Fibroblast of lung (primary cell): ENCODE data around the gene ZNF593OS. TPM values are rescaled to one million over a fixed set of nuclear protein-coding genes. Genes with fewer than 3 reads are reported as not detected.

Experiments
- DNase-seq, 2 donors: peaks; one replicate each; pipeline versions ENCODE4 v3.0.0 to v3.0.0-alpha.2; 2010; ENCODE audit warnings: low read depth in 2 of 2
- H2AFZ ChIP-seq: 2 replicates; pipeline ENCODE4 v1.5.1; 2012; ENCODE audit warnings: low read length, control low read depth, inconsistent platforms
- H3K27ac ChIP-seq: 2 replicates; pipeline ENCODE4 v1.5.1; 2011; ENCODE audit warnings: low read length, control low read depth; ENCODE audit not compliant: insufficient read depth
- H3K27me3 ChIP-seq: 2 replicates; pipeline ENCODE4 v1.5.1; 2011; ENCODE audit warnings: mild to moderate bottlenecking, low read length; ENCODE audit not compliant: control insufficient read depth, insufficient read depth
- H3K36me3 ChIP-seq: 2 replicates; pipeline ENCODE4 v1.5.1; 2011; ENCODE audit warnings: low read length; ENCODE audit not compliant: control insufficient read depth, insufficient read depth
- H3K4me1 ChIP-seq: 2 replicates; pipeline ENCODE4 v1.5.1; 2011; ENCODE audit warnings: low read length; ENCODE audit not compliant: control insufficient read depth, insufficient read depth; ENCODE audit errors: extremely low read depth
- H3K4me2 ChIP-seq: 2 replicates; pipeline ENCODE4 v1.5.1; 2011; ENCODE audit warnings: low read length, control low read depth; ENCODE audit not compliant: insufficient read depth; ENCODE audit errors: extremely low read depth
- H3K4me3 ChIP-seq, 4 experiments: fragments of 200-600 bp in 1 of 4; sonication (generic) in 1 of 4; replicated peaks in 1 of 4; 2 replicates each; pipeline ENCODE4 v1.5.1; 2011 to 2016; ENCODE audit warnings: low read length in 4 of 4, low read depth in 3 of 4, mild to moderate bottlenecking in 3 of 4, control low read depth in 2 of 4, inconsistent platforms in 1 of 4, mixed read lengths in 1 of 4; ENCODE audit not compliant: insufficient read depth in 1 of 4; ENCODE audit errors: control extremely low read depth in 1 of 4
- H3K79me2 ChIP-seq: 2 replicates; pipeline ENCODE4 v1.5.1; 2012; ENCODE audit warnings: mild to moderate bottlenecking, low read length, inconsistent platforms; ENCODE audit not compliant: control insufficient read depth, insufficient read depth
- H3K9ac ChIP-seq: 2 replicates; pipeline ENCODE4 v1.5.1; 2011; ENCODE audit warnings: mild to moderate bottlenecking, low read length, control low read depth; ENCODE audit not compliant: insufficient read depth
- H3K9me3 ChIP-seq: 2 replicates; pipeline ENCODE4 v1.5.1; 2012; ENCODE audit warnings: low read depth, low read length; ENCODE audit not compliant: control insufficient read depth, insufficient read depth
- H4K20me1 ChIP-seq: 2 replicates; pipeline ENCODE4 v1.5.1; 2011; ENCODE audit warnings: low read length; ENCODE audit not compliant: control insufficient read depth, insufficient read depth; ENCODE audit errors: extremely low read depth
- CTCF ChIP-seq, 2 donors: IDR thresholded peaks in 1 of 2; conservative IDR thresholded peaks in 1 of 2; 1 replicate in 1 of 2; 2 replicates in 1 of 2; pipeline ENCODE4 v1.5.1; 2011 to 2012; ENCODE audit warnings: low read length in 2 of 2, control low read depth in 1 of 2, inconsistent platforms in 1 of 2, low read depth in 1 of 2, mild to moderate bottlenecking in 1 of 2
- EZH2 ChIP-seq: IDR thresholded peaks from 2 replicates; pipeline ENCODE4 v1.5.1; 2012; ENCODE audit warnings: low read length, control low read depth, mild to moderate bottlenecking; ENCODE audit errors: missing control alignments
- polyA plus RNA-seq, 2 donors: library from polyadenylated mRNA; depleted of rRNA in 1 of 2; stranded (reverse) in 1 of 2; unstranded in 1 of 2; fragments of >200 nt; gene quantifications; 2 replicates each; pipeline ENCODE4 v1.2.1, GENCODE V29; 2011 to 2012; ENCODE audit warnings: missing spikeins in 1 of 2
- total RNA-seq: library from RNA; depleted of rRNA; stranded (reverse); fragments of >200 nt; gene quantifications from 2 replicates; pipeline ENCODE4 v1.2.1, GENCODE V29; 2014

The ZNF593OS gene
- total and polyA plus RNA-seq, 2 donors (not counting 1 experiment from before 2014, with no cell fraction given) = not detected

DNA sequence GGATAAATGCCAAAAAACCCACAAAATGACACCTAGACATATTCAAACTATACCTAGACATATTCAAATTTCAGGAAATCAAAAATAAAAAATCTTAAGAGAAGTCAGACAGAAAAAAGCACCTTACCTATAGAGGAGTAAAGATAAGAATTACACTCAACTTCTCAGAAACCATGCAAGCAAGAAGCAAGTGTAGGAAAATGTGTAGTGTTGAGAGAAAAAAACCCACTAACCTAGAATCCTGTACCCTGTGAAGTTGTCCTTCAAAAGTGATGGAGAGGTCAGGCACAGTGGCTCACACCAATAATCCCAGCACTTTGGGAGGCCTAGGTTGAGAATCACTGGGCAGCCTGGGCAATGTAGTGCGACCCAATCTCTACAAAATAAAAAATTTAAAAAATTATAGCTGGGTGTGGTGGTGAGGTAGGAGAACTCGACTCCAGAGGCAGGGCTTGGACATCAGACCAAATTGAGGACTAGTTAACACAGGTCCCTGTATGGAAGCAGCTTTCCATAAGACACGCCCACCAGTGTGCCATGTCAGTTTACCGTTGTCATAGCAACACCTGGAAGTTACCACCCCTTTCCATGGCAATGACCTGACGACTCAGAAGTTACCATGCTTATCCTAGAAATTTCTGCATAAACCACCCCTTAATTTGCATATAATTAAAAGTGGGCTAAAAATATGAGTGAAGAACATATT is 39.4 kb downstream of the ZNF593OS start:
- Histone ChIP-seq H3K27me3 (no peaks in the 10 kb centered on the region), H3K27ac (no peak overlapping the region), H4K20me1 (no peaks in the 10 kb centered on the region), H3K9me3 (no peaks in the 10 kb centered on the region), H3K4me1 (no peaks in the 10 kb centered on the region), H3K79me2 (no peaks in the 10 kb centered on the region), H3K4me3 (no peak overlapping the region), H3K9ac (no peak overlapping the region), H3K36me3 (no peaks in the 10 kb centered on the region), H3K4me2 (no peak overlapping the region), H2AFZ (no peak overlapping the region)
- no peak for DNase-seq
- TF ChIP-seq EZH2 (no peak), CTCF (conservative IDR thresholded peaks at IDR 0.05 in 1 of 2, IDR thresholded peaks at IDR 0.05 in 1 of 2; ENCODE audit: low read depth in 1 of 2, low read length in 2 of 2) (no peak)

- H3K4me3 ChIP-seq = no peak overlapping the region
- H3K9ac ChIP-seq = no peak overlapping the region
- H3K27me3 ChIP-seq = no peaks in the 10 kb centered on the region
- DNase-seq = no peak
- no peaks in the 10 kb centered on the region for H4K20me1 ChIP-seq
- no peak for TF ChIP-seq CTCF (conservative IDR thresholded peaks at IDR 0.05 in 1 of 2, IDR thresholded peaks at IDR 0.05 in 1 of 2; ENCODE audit: low read depth in 1 of 2, low read length in 2 of 2)
- no peak for TF ChIP-seq EZH2
- H3K4me1 ChIP-seq = no peaks in the 10 kb centered on the region
- H3K4me2 ChIP-seq = no peak overlapping the region
- no peak overlapping the region for H3K27ac ChIP-seq
- H3K79me2 ChIP-seq = no peaks in the 10 kb centered on the region
- H3K36me3 ChIP-seq = no peaks in the 10 kb centered on the region
- H3K9me3 ChIP-seq = no peaks in the 10 kb centered on the region
- H2AFZ ChIP-seq = no peak overlapping the region
These were observed 40.9 kb downstream of the ZNF593OS start for GRCh38 chr1:26130695-26131094.

DNA sequence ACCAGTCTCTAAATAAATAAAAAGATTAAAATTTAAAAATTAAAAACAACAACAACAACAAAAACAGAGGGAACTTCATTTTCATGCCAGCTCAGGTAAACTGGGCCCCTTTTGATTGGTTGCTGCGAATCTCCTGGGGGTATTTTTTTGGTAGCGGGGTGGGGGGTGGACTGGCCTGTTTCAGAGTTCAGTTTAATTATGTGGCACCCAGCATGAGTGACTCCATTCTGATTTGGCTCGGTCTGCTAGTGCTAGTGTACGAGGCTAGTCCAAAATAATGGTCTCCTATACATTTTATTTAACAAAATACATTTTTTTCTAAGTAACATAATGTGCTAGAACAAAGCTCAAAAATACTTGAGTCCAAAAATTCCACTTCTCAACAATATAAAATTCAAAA is 41.9 kb downstream of the ZNF593OS start:
- H3K36me3 ChIP-seq = no peaks in the 10 kb centered on the region
- H2AFZ ChIP-seq = no peak overlapping the region
- H3K27ac ChIP-seq = no peak overlapping the region
- H3K4me2 ChIP-seq = no peak overlapping the region
- no peak overlapping the region for H3K4me3 ChIP-seq
- H3K9me3 ChIP-seq = no peaks in the 10 kb centered on the region
- no peaks in the 10 kb centered on the region for H3K27me3 ChIP-seq
- no peak for DNase-seq
- no peaks in the 10 kb centered on the region for H3K4me1 ChIP-seq
- H3K79me2 ChIP-seq = no peaks in the 10 kb centered on the region
- H3K9ac ChIP-seq = no peak overlapping the region
- H4K20me1 ChIP-seq = no peaks in the 10 kb centered on the region
- TF ChIP-seq CTCF (conservative IDR thresholded peaks at IDR 0.05 in 1 of 2, IDR thresholded peaks at IDR 0.05 in 1 of 2; ENCODE audit: low read depth in 1 of 2, low read length in 2 of 2) = no peak
- TF ChIP-seq EZH2 = no peak
